Stimulated activated naive CD4-positive, alpha-beta T cell treated with Interleukin-2 at 50 U/mL for 16 hours (primary cell): ENCODE measurements around the gene FZD4.
"Not testable (repeated sequence)": the region's sequence is repeated elsewhere in the genome, so short reads cannot be mapped to it uniquely, and the experiment has no call there.

Source experiments
- DNase-seq: peaks from one replicate; lab custom pipeline; 2025; lab: John Stamatoyannopoulos, UW

FZD4 gene

GRCh38 chr11:86937193-86937806, 17.9 kb downstream of the FZD4 start:
- not testable (repeated sequence) for DNase-seq

- DNase-seq, result no peak
Observed at GRCh38 chr11:86934926-86935579, 20.1 kb downstream of the FZD4 start.

GRCh38 chr11:86934582-86934900, 20.7 kb downstream of the FZD4 start:
- DNase-seq, result no peak

- DNase-seq, result no peak
Observed at GRCh38 chr11:86933891-86934581, 21.2 kb downstream of the FZD4 start.

- DNase-seq, result no peak
Observed at GRCh38 chr11:86932924-86933875, 22.0 kb downstream of the FZD4 start.

- no peak for DNase-seq
Observed at GRCh38 chr11:86932259-86932585, 23.0 kb downstream of the FZD4 start.

- DNase-seq, result no peak
Observed at GRCh38 chr11:86931548-86932258, 23.5 kb downstream of the FZD4 start.

- DNase-seq, result no peak
Observed at GRCh38 chr11:86930957-86931547, 24.1 kb downstream of the FZD4 start.

- no peak for DNase-seq
Observed at GRCh38 chr11:86926975-86927374, 28.2 kb downstream of the FZD4 start.

GRCh38 chr11:86923999-86924766, 31.0 kb downstream of the FZD4 start:
- DNase-seq, result no peak

- no peak for DNase-seq
Observed at GRCh38 chr11:86922225-86922624, 33.0 kb downstream of the FZD4 start.

- DNase-seq, result no peak
Observed at GRCh38 chr11:86919557-86920210, 35.5 kb downstream of the FZD4 start.

GRCh38 chr11:86918973-86919372, 36.2 kb downstream of the FZD4 start:
- DNase-seq, result no peak

- DNase-seq, result no peak
Observed at GRCh38 chr11:86918496-86918895, 36.7 kb downstream of the FZD4 start.

GRCh38 chr11:86917589-86917988, 37.6 kb downstream of the FZD4 start:
- no peak for DNase-seq

GRCh38 chr11:86916330-86916729, 38.9 kb downstream of the FZD4 start:
- no peak for DNase-seq

- not testable (repeated sequence) for DNase-seq
Observed at GRCh38 chr11:86915850-86916249, 39.3 kb downstream of the FZD4 start.

GRCh38 chr11:86914865-86915519, 40.2 kb downstream of the FZD4 start:
- DNase-seq, result no peak

GRCh38 chr11:86912238-86912637, 43.0 kb downstream of the FZD4 start:
- no peak for DNase-seq

- DNase-seq, result no peak
Observed at GRCh38 chr11:86910592-86910991, 44.6 kb downstream of the FZD4 start.
